Sigmoid colon (tissue), 4 donors: ENCODE results near the gene HMCN1.

Source experiments
- POLR2A ChIP-seq, 2 donors: fragments of 450-650 bp; IDR thresholded peaks; one replicate each; pipeline ENCODE4 v1.6.1; 2016; ENCODE audit warnings: antibody characterized with exemption in 2 of 2, mild to moderate bottlenecking in 2 of 2, moderate library complexity in 2 of 2
- POLR2AphosphoS5 ChIP-seq, 4 donors: sonication (generic); formaldehyde crosslinking; IDR thresholded peaks; one replicate each; pipeline ENCODE4 v1.6.1; 2017; ENCODE audit warnings: antibody characterized with exemption in 4 of 4
- TF ChIP-seq, protein P1 (sequence below), 4 experiments: fragments of 450-650 bp in 3 of 4; fragments of 200-600 bp in 1 of 4; IDR thresholded peaks; one replicate each; pipeline ENCODE4 v1.5.1; 2016 to 2019; ENCODE audit warnings: antibody characterized with exemption in 4 of 4, mild to moderate bottlenecking in 3 of 4, moderate library complexity in 2 of 4

DNA sequence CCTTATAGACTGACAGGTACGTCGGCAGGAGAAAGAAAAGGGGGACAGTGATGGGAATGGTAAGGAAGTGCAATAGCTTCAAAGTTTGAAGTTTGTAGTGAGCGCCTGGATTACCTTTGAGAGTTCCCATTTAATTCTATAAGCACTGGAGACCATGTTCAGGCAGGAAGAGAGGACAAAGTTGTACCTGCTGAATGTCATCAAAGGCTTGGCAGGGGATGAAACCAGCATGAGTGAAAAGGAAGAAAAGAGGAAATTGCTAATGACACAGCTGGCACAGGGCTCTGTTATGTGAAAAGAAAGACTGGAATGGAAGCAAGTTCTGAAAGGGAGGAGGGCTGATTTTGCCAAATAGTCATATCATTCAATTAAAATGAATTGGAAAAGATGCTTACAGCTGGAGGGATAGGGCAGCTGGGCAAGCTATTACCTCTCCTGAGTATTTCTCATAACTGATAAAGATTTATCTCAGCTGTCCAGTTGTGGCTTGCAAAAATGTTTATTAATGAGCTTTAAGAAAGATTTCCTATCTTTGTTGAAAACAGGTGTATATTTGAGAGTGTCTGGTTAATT lies 109.2 kb downstream of the HMCN1 start:
- no peak for TF ChIP-seq POLR2A (IDR thresholded peaks at IDR 0.05)
- TF ChIP-seq, protein P1, sequence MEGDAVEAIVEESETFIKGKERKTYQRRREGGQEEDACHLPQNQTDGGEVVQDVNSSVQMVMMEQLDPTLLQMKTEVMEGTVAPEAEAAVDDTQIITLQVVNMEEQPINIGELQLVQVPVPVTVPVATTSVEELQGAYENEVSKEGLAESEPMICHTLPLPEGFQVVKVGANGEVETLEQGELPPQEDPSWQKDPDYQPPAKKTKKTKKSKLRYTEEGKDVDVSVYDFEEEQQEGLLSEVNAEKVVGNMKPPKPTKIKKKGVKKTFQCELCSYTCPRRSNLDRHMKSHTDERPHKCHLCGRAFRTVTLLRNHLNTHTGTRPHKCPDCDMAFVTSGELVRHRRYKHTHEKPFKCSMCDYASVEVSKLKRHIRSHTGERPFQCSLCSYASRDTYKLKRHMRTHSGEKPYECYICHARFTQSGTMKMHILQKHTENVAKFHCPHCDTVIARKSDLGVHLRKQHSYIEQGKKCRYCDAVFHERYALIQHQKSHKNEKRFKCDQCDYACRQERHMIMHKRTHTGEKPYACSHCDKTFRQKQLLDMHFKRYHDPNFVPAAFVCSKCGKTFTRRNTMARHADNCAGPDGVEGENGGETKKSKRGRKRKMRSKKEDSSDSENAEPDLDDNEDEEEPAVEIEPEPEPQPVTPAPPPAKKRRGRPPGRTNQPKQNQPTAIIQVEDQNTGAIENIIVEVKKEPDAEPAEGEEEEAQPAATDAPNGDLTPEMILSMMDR (IDR thresholded peaks at IDR 0.05): no peak
- TF ChIP-seq POLR2AphosphoS5 (IDR thresholded peaks at IDR 0.05): no peak
